ACHN (cell line): ENCODE data around the gene NARF.

ENCODE experiments used
- DNase-seq: peaks from one replicate; pipeline ENCODE4 v3.0.0-alpha.2; 2015
- in situ Hi-C: cut with HindIII; loops from 2 replicates; pipeline ENCODE4 v1.10.0; 2017; ENCODE audit warnings: low sequenced_read_pairs, low pct_ligation_motif_present, low pct_unique_long_range_greater_than_20kb

NARF gene

DNA sequence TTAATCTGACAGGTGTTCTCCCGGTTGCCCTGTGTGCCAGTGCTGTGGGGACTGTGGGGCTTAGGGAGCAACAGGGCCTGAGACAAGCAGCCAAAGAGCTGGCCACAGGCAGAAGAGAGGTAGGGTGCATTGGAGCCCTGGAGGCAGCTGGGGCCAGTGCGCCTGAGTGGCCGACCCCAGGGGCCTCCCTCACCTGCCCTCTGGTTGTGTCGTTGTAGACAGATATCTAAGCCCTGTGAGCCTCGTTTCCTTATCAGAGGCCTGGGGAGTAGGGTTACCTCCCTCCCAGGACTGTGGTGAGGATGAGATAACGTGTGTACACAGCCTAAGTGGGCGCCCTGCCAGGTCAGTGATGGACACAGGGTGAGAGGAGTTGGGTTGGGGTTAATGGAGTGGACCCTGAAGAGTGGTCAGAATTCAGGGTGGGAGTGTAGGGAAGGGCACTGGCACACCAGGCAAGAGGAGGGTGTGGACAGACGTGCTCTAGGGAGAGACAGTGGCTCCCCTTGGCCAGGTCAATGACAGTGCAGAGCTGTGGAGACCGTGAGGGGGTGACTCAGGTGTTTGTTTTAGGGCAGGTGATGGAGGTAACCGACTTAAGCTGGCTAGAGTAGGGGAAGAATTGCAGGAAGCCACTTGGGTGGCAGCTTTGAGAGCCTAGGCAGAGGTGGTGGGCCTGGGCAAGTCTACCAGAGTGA lies 3.4 kb downstream of the NARF start:
- no peak for DNase-seq
- in situ Hi-C loops, result no loop called here

DNA sequence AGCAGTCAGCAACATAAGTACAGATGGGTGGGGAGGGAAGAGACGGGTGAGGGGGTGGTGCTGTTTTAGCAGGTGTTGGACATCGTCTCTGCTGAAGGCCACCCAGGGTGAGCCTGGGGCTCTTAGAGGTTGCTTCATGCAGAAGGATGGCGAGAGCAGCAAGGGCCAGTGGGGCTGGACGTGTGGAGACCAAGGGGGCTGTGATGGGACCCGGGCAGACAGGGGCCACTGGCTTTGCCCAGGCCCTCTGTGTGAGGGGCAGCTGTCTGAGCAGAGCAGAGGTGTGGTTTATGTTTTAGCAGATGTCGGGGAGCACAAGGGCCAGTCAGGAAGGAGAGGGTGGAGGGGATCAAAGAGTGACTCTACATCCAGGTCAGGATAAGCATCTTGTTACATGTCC lies 4.8 kb downstream of the NARF start:
- in situ Hi-C loops, result no loop called here
- DNase-seq, result no peak

DNA sequence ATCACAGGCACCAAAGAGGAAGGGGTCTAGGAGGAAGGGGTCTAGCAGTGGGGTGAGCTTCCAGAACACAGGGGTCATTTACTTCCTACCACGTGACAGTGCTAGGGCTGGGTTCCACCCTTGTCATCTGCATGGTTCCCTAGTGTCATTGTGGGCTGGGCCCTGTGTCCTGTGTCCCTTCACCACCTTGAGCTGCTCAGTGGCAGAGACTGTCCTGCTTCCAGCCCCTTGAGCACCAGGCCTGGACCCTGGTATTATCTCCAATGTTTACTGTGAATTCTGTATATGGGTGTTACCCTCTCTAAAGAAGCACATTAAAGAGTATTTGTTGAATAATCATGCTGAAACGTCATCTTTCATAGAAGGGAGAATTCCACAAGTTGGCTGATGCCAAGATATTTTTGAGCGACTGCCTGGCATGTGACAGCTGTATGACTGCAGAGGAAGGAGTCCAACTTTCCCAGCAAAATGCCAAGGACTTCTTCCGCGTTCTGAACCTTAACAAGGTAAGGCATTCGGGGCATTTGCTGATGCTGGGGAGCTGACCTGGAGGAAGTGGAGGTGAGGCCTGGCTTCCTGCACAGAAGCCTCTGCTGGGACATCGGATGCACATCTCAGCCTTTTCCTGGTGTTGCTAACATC lies 5.5 kb downstream of the NARF start:
- DNase-seq, result no peak
- in situ Hi-C loops, result no loop called here

DNA sequence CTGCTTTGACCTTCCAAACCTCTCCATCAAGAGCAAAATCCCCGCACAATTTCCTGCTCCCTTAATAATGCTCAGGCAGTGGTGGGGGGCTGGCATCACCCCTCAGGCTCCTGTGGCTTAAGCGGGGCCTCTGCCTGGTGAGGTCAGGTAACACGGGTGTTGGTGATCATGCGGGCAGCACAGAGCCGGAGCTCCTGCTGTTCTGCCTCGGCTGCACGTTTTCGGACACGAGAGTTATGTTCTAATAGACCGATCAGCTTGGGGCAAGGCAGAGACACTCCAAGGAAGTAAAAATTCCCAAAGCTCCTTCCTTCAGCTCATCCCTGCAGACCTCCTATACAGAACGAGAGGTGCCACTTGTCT lies 6.0 kb downstream of the NARF start:
- in situ Hi-C loops, result no loop called here
- DNase-seq, result no peak

DNA sequence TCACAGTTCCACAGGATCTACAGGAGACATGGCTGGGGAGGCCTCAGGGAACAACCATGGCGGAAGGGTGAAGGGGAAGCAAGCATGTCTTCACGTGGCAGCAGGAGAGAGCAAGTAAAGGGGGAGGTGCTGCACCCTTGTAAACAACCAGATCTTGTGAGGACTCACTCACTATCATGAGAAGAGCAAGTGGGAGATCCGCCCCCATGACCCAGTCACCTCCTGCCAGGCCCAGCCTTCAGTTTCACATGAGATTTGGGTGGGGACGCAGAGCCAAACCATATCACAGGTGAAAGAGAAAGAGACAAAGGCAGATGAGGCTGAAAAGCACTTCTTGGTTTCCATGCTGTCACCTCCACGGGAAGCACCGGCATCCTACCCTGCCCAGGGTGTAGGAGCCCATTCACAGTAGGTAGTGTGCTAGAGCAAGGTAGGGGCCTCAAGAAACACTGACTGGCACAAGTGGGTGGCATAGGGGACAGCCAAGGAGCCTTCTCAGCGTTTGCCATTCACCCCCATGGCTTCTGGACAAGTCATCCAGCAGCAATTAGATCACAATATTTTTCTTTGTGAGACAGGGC lies 6.6 kb downstream of the NARF start:
- no peak for DNase-seq
- in situ Hi-C loops, result no loop called here

DNA sequence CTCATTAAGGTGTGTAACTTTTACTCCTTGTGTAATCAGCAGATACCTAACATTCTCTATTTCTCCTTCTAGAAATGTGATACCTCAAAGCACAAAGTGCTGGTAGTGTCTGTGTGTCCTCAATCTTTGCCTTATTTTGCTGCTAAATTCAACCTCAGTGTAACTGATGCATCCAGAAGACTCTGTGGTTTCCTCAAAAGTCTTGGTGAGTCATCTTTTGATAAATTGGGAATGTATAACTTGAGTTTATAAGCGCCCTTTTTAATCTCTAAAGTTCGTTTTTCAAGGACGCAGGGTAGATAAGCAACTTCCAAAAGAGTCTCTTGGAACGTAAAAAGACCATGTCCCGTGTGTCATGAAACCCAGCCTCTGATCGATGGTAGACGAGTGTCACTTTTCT lies 10.2 kb downstream of the NARF start:
- DNase-seq, result no peak
- in situ Hi-C loops, result no loop called here

DNA sequence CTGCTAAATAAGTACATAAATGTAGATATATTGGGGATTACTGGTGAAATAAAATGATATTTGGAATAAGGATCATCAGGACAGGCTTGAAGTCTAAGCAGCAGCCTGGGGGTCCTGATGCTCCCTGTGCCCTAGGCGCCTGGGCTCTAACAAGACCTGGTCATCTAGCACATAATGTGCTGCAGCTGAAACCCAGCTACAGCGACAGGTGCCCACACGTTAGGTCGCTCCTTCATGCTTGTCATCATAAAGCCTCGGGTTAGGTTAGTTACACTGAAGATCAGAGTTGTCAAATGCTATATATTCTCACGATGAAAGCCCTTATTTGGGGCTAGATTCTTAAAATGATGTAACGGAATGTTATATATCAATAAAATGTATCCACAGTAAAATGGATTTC lies 11.5 kb downstream of the NARF start:
- DNase-seq, result no peak
- in situ Hi-C loops, result no loop called here

DNA sequence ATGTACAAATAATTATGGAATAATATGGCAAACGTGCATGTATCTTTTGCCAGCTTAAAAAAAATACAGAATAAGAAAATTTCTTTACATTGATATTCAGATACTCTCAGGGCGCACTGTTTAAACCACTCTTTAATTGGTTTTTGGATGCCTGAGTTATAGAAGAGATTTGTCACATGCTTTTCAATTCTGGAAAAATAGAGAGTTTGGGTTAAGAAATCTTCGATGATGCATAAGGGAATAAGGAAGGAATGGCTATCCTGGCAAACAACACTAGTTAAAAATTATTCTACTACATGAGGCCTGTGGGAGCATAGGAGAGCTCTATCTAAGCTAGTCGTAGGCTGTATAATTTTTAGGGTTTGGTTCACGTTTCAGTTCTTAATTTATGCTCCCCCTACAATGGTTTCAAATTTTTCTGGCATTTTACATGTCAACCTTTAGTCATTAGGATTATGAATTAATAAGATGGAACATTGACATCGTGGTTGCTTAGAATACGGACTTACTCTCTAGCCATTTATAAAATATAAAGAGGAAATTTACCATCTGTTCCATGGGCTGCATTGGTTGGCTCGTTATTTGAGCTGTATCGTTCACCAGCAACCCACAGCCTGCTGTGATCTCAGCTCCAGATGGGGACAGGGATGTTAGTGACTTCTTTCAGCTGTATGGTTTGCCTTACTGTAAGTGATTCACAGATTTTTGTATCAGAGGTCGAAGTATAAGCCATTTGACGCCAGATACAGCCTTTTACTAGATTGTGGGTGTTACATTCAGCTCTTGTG lies 15.9 kb downstream of the NARF start:
- in situ Hi-C loops, result no loop called here
- DNase-seq, result no peak

DNA sequence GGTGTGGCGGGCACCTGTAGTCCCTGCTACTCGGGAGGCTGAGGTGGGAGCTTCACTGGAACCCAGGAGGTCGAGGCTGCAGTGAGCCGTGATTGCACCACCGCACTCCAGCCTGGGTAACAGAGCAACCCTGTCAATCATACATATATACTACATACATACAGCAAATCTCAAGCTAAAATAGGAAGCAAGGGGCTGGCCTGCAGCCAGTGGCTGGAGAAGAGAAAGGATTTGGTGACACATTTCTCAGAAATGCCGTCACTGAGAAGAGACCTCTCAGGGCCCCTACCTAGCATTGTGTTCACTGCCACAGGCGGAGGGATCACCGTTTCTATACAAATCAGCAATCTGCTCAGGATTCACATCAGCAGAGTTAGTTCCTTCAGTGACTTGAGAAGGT lies 16.9 kb downstream of the NARF start:
- in situ Hi-C loops, result no loop called here
- DNase-seq, result no peak

DNA sequence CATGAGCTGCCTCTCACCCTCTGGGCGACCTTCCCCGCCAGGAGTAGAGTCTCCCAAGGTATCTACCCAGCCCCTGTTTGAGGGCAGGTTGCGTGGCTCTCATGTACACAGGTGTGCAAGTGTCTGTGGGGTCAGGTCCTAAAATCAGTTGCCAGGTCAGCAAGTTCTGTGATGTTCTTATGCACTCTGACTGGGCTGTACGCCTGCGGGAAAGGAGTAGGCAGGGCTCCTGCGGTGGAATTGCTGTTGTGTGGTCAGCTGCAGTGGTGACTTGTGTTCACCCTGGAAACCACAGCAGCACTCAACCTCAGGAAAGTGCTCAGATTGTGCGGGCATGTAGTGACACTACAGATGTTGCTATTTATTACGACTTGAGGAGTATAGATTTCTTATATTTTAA lies 19.4 kb downstream of the NARF start:
- no peak for DNase-seq
- in situ Hi-C loops, result no loop called here

DNA sequence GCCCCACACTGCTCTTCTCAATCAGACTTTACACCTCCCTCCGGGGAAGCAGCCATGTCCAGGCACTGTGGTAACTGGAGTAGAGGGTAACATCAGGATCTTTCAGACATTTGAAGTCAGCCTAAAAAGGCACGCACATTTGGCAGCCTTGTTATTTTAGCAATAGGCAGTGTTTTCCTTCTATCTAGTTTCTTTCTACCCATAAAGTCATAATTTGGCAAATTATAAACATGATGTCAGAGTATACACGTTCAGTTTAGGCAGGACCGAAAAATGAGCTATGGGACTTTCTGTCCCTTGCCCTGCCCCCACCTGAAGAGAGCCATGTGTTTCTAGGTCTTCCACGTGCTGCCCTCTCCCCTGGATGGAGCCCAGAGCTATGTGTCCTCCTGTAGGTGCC lies 21.1 kb downstream of the NARF start:
- in situ Hi-C loops, result no loop called here
- no peak for DNase-seq

DNA sequence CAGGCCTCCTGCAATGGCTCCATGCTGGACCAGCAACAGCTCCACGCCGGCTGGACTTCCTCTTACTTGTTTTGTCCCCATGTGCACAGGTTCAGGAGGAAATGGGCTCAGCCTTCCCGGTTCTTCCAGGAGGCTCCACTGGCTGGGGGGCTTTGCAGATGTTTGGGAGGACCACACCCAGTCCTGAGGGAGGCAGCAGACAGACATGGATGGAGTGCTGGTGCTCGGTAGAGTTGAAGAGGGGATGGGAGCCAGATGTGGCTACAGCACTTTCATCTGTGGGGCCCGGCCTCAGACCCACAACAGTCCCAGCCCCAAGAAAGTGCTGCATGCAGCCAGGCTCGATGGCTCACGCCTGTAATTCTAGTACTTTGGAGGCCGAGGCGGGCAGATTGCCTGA lies 21.8 kb downstream of the NARF start:
- in situ Hi-C loops, result no loop called here
- DNase-seq, result no peak

DNA sequence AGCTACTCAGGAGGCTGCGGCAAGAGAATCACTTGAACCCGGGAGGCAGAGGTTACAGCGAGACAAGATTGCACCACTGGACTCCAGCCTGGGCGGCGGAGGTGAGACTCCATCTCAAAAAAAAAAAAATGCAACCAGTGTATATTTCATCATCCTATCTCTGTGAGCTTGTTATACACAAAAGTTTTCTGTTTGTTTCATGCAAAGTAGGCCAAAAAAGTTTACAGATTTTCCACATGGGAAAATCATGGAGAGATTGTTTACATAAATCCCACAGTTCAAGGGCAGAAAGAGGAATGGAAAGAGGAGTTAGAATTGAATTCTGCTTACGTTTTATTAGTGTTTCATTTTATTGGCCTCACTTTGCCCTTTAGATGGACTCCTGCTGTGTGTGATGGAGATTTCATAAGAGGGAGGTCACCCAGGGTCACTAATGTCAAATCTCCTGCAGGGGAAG lies 24.7 kb downstream of the NARF start:
- DNase-seq, result no peak
- in situ Hi-C loops, result no loop called here

DNA sequence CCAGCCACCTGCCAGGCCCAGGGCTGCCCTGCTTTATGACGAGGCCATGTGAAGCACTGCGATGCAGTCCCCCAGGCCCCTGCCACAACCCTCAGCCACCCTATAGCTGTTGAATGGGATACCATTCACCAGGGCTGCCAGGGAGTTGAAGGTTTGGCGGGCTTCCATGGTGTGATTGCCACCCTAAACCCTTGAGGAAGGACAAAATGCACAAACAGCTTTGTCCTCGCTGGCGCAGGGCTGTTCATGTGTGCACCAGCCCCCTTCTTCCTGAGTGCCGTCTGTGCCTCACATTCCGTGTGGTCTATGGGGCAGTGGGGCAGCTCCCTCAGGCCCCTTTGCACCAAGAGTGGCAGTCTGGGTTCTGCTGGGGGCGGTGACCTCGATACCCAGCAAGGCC lies 25.3 kb downstream of the NARF start:
- DNase-seq, result no peak
- in situ Hi-C loops, result no loop called here

DNA sequence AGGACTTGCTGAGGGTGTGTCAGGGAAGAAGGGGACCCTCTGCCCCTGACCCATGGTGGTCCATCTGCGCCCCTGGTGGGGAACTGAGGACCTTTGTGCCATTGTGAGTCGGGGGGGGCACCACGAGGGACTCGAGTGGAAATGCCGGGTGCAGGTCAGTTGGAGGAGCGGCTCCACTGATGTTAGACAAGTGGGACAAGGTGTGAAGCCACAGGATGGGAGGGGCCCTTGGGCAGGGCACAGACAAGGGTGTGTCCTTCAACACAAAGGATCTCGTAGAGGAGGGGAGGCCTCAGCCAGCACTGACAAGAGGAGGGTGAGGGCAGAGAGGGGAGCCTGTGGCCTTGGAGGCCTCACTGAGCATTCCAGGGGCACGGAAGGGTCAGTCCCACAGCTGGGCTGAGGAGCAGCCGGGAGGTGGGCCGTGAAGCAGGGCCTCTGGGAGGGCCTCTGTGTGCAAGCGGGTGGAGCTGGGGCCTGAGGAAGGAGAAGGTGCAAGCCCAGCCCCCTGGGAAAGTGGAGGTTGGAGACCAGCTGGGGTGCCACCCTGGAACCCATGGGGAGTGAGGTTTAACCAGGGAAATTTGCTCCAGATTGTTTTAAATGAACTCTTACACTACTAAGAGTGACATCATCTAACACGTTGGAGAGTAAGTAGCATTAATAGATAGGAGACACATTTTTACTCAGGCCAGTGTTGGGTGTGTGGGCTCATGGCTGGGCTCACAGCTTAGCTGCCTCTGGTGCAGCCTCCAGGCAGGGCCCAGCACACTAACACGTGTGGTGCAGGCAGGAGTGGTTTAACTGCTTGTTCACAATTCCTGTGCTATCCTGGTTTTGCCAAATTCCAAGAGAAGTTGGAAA lies 27.9 kb downstream of the NARF start:
- DNase-seq, result no peak
- in situ Hi-C loops, result no loop called here

DNA sequence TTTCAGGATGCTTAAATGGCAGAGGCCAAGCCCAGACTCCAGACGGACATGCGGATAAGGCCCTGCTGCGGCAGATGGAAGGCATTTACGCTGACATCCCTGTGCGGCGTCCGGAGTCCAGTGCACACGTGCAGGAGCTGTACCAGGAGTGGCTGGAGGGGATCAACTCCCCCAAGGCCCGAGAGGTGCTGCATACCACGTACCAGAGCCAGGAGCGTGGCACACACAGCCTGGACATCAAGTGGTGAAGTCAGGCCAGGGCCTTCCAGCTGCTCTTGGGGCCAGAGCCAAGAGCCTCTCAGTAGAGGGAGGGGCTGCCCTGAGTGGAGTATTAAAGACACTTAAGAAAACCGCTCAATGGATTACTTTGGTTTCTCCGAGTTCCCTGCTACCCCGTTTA lies 29.4 kb downstream of the NARF start:
- in situ Hi-C loops, result no loop called here
- no peak for DNase-seq

DNA sequence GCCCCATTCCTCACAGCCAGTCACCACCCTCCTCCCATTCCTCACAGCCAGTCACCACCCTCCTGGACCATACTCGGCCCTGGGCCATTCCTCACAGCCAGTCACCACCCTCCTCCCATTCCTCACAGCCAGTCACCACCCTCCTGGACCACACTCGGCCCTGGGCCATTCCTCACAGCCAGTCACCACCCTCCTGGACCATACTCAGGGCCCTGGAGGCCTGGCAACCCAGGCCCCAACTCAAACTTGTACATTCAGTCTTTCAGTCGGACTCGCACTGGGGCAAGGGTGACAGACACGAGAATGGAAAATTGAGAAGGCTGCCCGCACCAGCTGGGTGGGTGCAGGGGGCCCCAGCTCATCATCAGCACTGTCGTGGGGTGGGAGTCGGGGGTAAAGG lies 30.6 kb downstream of the NARF start:
- in situ Hi-C loops, result no loop called here
- no peak for DNase-seq

DNA sequence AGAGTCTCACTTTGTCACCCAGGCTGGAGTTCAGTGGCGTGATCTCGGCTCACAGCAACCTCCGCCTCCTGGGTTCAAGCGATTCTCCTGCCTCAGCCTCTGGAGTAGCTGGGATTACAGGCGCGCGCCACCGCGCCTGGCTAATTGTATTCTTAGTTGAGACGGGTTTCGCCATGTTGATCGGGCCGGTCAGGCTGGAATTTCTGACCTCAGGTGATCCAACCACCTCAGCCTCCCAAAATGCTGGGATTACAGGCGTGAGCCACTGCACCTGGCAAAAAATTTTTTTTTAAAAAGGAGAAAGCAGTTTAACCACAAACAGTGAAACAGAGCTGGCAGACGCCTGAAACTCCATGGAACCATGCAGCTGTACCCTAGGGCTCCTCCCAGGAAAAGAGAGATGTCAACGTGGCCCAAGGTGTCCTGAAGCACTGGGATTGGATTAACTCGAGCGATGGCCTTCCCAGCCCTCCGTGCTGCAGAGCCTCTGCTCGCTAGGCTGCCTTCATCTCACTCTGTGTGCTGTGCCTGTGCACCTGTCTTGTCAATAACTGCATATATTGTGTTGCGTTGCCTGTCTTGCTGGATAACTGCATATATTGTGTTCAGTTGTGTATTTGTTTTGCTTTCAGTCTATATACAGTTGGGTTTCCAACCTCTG lies 31.4 kb downstream of the NARF start:
- in situ Hi-C loops, result no loop called here
- DNase-seq, result no peak
